Fibroblast of skin of left biceps (primary cell): ENCODE measurements around the gene EYA3.
"Not testable (repeated sequence)": the region's sequence is repeated elsewhere in the genome, so short reads cannot be mapped to it uniquely, and the experiment has no call there.

Experiments used
- DNase-seq, 2 experiments: peaks; one replicate each; pipeline ENCODE4 v3.0.0-alpha.2; 2013; ENCODE audit warnings: low read depth in 2 of 2

Gene EYA3

GRCh38 chr1:28028873-28029654 lies 59.3 kb downstream of the EYA3 start:
- peak in 1 of 2 experiments; percentile 14 for DNase-seq

GRCh38 chr1:28027660-28028059 lies 60.8 kb downstream of the EYA3 start:
- no peak for DNase-seq

- no peak for DNase-seq
Measured at GRCh38 chr1:28027238-28027637, 61.2 kb downstream of the EYA3 start.

GRCh38 chr1:28026329-28026728 lies 62.1 kb downstream of the EYA3 start:
- no peak for DNase-seq

DNA sequence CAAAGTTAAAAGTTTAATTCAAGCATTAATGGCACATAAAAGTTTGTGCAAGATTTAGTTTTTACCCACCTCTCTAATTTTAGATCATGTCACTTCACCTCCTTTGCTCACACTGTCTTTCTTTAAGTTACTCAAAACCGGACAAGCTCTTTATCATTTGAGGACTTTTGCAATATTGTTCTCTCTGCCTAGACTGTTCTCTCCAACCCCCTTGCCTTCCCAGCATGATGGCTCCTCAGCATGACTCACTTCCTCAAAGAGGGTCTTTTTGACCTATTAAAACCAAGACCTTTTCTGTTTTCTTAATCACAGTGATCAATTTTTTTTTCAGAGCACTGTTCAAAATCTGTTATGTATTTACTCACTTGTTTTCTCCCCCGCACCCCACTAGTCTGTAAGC lies 67.3 kb downstream of the EYA3 start:
- DNase-seq: no peak

- no peak for DNase-seq
Measured at GRCh38 chr1:28010969-28011368, 77.4 kb downstream of the EYA3 start.

GRCh38 chr1:28003117-28003516 lies 85.3 kb downstream of the EYA3 start:
- not testable (repeated sequence) for DNase-seq

- DNase-seq: no peak
Measured at GRCh38 chr1:28002600-28002999, 85.8 kb downstream of the EYA3 start.

- no peak for DNase-seq
Measured at GRCh38 chr1:27999055-27999454, 89.4 kb downstream of the EYA3 start.

DNA sequence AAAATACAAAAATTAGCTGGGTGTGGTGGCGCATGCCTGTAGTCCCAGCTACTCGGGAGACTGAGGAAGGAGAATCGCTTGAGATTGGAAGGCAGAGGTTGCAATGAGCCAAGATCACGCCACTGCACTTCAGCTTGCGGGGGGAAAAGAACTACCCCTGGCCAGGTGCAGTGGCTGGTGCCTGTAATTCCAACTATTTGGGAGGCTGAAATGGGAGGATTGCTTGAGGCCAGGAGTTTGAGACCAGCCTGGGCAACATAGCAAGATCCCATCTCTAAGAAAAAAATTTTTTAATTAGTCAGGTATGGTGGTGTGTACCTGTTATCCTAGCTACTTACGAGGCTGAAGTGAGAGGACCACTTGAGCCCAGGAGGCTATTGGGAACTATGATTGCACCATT lies 93.9 kb downstream of the EYA3 start:
- not testable (repeated sequence) for DNase-seq

GRCh38 chr1:27994060-27994459 lies 94.3 kb downstream of the EYA3 start:
- no peak for DNase-seq

GRCh38 chr1:27993241-27993640 lies 95.2 kb downstream of the EYA3 start:
- no peak for DNase-seq

DNA sequence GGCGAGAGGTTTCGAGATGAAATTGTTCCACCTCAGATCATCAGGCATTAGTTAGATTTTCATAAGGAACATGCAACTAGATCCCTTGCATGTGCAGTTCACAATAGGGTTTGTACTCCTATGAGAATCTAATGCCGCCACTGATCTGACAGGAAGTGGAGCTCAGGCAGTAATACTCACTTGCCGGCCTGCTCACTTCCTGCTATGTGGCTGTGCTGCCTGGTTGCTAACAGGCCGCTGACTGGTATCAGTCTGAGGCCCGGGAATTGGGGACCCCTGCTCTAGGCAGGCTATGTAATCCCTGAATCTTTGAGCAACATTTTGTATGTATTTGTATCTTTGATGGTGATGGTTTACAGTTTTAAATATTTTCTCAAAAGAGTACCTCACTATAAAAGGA lies 96.1 kb downstream of the EYA3 start:
- DNase-seq: no peak

GRCh38 chr1:27990920-27991537 lies 97.4 kb downstream of the EYA3 start:
- no peak for DNase-seq

DNA sequence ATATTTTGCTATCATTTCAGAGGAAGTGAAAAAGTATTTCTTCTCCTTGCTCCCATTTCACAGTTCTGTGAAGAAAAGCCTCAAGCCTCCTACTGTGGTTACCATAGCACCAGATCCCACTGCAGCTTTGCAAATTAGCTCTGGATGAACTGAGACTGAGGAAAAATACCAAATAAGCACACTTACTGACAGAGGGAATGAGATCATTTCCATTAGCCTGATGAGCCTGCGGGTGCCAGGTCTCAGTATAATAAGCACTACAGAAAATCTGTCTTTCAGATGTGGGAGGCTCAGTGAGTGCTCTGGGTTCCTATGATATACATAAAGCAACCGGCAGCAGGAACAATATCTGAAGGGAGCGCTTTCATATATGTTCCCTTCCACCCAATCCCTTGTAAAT lies 107.3 kb downstream of the EYA3 start:
- no peak for DNase-seq

DNA sequence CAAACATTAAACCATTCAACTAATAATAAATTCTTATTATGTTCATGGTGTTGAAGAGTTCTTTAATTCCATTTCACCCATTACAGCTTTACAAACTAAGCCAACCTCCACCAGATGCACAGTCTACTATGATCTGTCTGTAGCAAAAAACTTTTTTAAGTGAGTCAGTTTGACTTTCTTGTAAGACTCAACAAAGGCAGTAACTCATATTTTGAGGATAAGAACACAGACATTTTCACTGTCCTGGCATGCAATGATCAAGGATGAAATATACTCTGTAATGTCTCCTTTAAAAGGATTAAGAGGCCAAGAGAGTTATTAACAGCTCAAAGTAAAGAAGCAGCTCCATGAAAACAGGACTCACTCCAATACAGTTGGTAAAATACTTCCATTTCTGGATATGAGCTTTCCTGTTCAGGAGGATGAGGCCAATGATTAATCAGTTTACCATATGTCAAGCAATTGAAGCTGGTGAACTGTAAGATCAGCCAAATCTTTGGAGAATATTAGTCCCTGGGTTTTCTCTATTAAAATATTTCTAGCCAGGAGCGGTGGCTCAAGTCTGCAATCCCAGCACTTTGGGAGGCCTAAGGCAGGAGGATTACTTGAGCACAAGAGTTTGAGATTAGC lies 108.1 kb downstream of the EYA3 start:
- DNase-seq: no peak

GRCh38 chr1:27979859-27980201 lies 108.6 kb downstream of the EYA3 start:
- no peak for DNase-seq

GRCh38 chr1:27979151-27979858 lies 109.1 kb downstream of the EYA3 start:
- DNase-seq: peak; percentile 18 to 26

- no peak for DNase-seq
Measured at GRCh38 chr1:27974417-27974781, 114.0 kb downstream of the EYA3 start.

DNA sequence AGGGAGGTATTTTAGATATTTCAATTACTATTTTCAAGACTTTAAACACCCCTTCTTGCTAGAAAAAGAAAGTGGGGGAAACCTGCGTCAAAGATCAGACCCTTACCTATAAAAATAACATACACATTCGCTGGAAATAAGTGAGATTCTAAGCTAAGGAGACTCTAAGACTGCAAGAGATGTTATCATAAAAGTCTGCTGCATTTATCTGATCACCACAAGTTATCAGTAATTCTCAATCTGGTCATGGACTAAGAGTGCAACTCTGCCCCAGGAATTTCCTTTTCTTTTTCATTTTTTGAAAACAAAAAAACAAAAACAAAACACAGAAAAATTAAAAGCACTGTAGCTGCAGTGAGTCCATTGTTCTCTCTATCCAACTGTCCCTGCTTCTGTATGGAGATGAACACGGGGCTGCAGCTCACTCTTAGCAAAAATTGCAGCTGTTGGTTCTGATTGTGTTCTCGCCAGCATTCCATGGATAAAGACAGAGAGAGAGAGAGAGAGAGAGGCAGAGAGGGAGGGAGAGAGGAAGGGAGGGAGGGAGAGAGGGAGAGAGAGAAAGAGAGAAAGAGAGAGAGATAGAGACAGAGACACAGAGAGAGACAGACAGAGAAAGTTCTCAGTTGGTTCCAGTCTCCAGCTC lies 114.5 kb downstream of the EYA3 start:
- no peak for DNase-seq

DNA sequence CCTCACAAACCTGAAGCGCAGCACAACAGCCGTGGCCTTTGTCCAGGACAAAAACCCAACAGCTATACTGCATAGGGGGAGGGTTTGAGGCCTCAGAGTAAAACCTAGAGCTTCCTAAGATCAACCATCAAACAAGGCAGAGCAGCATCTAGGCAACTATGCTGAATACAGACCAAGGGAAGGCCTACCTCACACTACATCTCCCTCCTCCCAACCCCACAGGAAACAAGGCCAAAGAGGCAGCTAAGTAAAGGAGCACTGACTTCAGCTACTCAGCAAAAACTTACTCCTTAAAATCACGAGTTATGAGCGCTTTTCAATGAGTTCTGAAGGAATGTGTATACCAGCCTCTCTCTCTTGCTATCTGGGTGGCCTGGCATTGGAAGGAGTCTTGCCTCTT lies 116.3 kb downstream of the EYA3 start:
- no peak for DNase-seq

GRCh38 chr1:27971674-27972073 lies 116.7 kb downstream of the EYA3 start:
- DNase-seq: no peak
